HEK293 (cell line): ENCODE measurements around the gene CSGALNACT2.

Source experiments
- CTCF ChIA-PET: fragments of 350-600 bp; formaldehyde crosslinking; extraction: SDS; loops from one replicate; lab custom pipeline; 2021; ENCODE audit warnings: antibody characterized with exemption; lab: Yijun Ruan, JAX
- POLR2A ChIA-PET: fragments of 300-600 bp; formaldehyde crosslinking; extraction: SDS; loops from one replicate; lab custom pipeline; 2020; ENCODE audit warnings: antibody characterized with exemption, inconsistent platforms; lab: Yijun Ruan, JAX
- H3K27ac ChIP-seq: fragments of 200-500 bp; sonication (Bioruptor generic); 2 replicates; pipeline ENCODE4 v1.5.1; 2014; ENCODE audit warnings: low read depth, low read length, control low read depth, inconsistent platforms; ENCODE audit errors: extremely low read depth
- H3K36me3 ChIP-seq, 2 experiments: fragments of 200-500 bp in 1 of 2; sonication (Bioruptor generic) in 1 of 2; 1 replicate in 1 of 2; 2 replicates in 1 of 2; pipeline ENCODE4 v1.5.1; 2014 to 2017; ENCODE audit warnings: inconsistent platforms in 2 of 2, low read length in 2 of 2; ENCODE audit not compliant: control insufficient read depth in 2 of 2, insufficient read depth in 1 of 2
- H3K4me1 ChIP-seq: fragments of 200-500 bp; sonication (Bioruptor generic); 2 replicates; pipeline ENCODE4 v1.5.1; 2014; ENCODE audit warnings: mild to moderate bottlenecking, low read length, inconsistent platforms; ENCODE audit not compliant: control insufficient read depth, insufficient read depth
- H3K4me3 ChIP-seq: 2 replicates; pipeline ENCODE4 v1.5.1; 2011; ENCODE audit warnings: low read depth, mild to moderate bottlenecking, control low read depth, low read length, moderate library complexity
- H3K9me3 ChIP-seq: fragments of 200-500 bp; sonication (Bioruptor generic); 2 replicates; pipeline ENCODE4 v1.5.1; 2014; ENCODE audit warnings: low read depth, low read length, inconsistent platforms; ENCODE audit not compliant: control insufficient read depth, insufficient read depth
- BCL11B ChIP-seq: fragments of 450-650 bp; formaldehyde crosslinking; IDR thresholded peaks from 2 replicates; pipeline ENCODE4 v1.5.1; 2016; ENCODE audit warnings: low read depth, missing biosample characterization, missing genetic modification characterization
- EGR2 ChIP-seq: fragments of 450-650 bp; formaldehyde crosslinking; IDR thresholded peaks from 2 replicates; pipeline ENCODE4 v1.5.1; 2016; ENCODE audit warnings: low read depth, missing biosample characterization, missing genetic modification characterization
- HOXA7 ChIP-seq: sonication (generic); formaldehyde crosslinking; IDR thresholded peaks from 2 replicates; pipeline ENCODE4 v1.8.1; 2022; ENCODE audit warnings: missing genetic modification reagents, borderline replicate concordance
- IKZF3 ChIP-seq: fragments of 450-650 bp; IDR thresholded peaks from 2 replicates; pipeline ENCODE4 v1.5.0; 2018; ENCODE audit warnings: missing biosample characterization, mild to moderate bottlenecking, missing genetic modification characterization, moderate library complexity
- MYNN ChIP-seq: fragments of 450-650 bp; formaldehyde crosslinking; IDR thresholded peaks from 2 replicates; pipeline ENCODE4 v1.5.1; 2016; ENCODE audit warnings: missing biosample characterization, missing genetic modification characterization, borderline replicate concordance
- ZBTB49 ChIP-seq: fragments of 450-650 bp; formaldehyde crosslinking; IDR thresholded peaks from 2 replicates; pipeline ENCODE4 v1.5.1; 2016; ENCODE audit warnings: missing biosample characterization, missing genetic modification characterization, low read depth
- ZNF10 ChIP-seq: fragments of 450-650 bp; formaldehyde crosslinking; IDR thresholded peaks from 2 replicates; pipeline ENCODE4 v1.5.1; 2017; ENCODE audit warnings: missing biosample characterization, missing genetic modification characterization
- ZNF416 ChIP-seq: fragments of 450-650 bp; formaldehyde crosslinking; IDR thresholded peaks from 2 replicates; pipeline ENCODE4 v1.5.1; 2016; ENCODE audit warnings: missing biosample characterization, missing genetic modification characterization
- ZNF449 ChIP-seq: fragments of 450-650 bp; formaldehyde crosslinking; IDR thresholded peaks from 2 replicates; pipeline ENCODE4 v1.5.1; 2017; ENCODE audit warnings: missing biosample characterization, mild to moderate bottlenecking, missing genetic modification characterization, moderate library complexity
- ZNF48 ChIP-seq: fragments of 450-650 bp; formaldehyde crosslinking; IDR thresholded peaks from 2 replicates; pipeline ENCODE4 v1.5.1; 2016; ENCODE audit warnings: missing biosample characterization, missing genetic modification characterization
- ZNF488 ChIP-seq: fragments of 450-650 bp; formaldehyde crosslinking; IDR thresholded peaks from 2 replicates; pipeline ENCODE4 v1.5.1; 2016; ENCODE audit warnings: missing biosample characterization, missing genetic modification characterization
- ZNF529 ChIP-seq: fragments of 450-650 bp; formaldehyde crosslinking; IDR thresholded peaks from 2 replicates; pipeline ENCODE4 v1.5.1; 2017; ENCODE audit warnings: missing genetic modification characterization, missing biosample characterization; ENCODE audit not compliant: insufficient replicate concordance
- ZNF580 ChIP-seq: fragments of 450-650 bp; formaldehyde crosslinking; IDR thresholded peaks from 2 replicates; pipeline ENCODE4 v1.5.1; 2016; ENCODE audit warnings: missing biosample characterization, missing genetic modification characterization
- ZNF747 ChIP-seq: fragments of 450-650 bp; formaldehyde crosslinking; IDR thresholded peaks from 2 replicates; pipeline ENCODE4 v1.5.1; 2016; ENCODE audit warnings: missing biosample characterization, missing genetic modification characterization
- ZNF768 ChIP-seq: fragments of 450-650 bp; formaldehyde crosslinking; IDR thresholded peaks from 2 replicates; pipeline ENCODE4 v1.5.1; 2018; ENCODE audit warnings: missing biosample characterization, mild to moderate bottlenecking, missing genetic modification characterization
- ZNF776 ChIP-seq: fragments of 450-650 bp; formaldehyde crosslinking; IDR thresholded peaks from 2 replicates; pipeline ENCODE4 v1.5.0; 2017; ENCODE audit warnings: missing biosample characterization, missing genetic modification characterization, borderline replicate concordance
- ZNF777 ChIP-seq: fragments of 450-650 bp; formaldehyde crosslinking; IDR thresholded peaks from 2 replicates; pipeline ENCODE4 v1.5.1; 2017; ENCODE audit warnings: missing biosample characterization, missing genetic modification characterization, borderline replicate concordance
- ZNF792 ChIP-seq: fragments of 450-650 bp; formaldehyde crosslinking; IDR thresholded peaks from 2 replicates; pipeline ENCODE4 v1.5.1; 2016; ENCODE audit warnings: missing biosample characterization, missing genetic modification characterization
- ZSCAN23 ChIP-seq: fragments of 450-650 bp; formaldehyde crosslinking; IDR thresholded peaks from 2 replicates; pipeline ENCODE4 v1.5.1; 2016; ENCODE audit warnings: missing biosample characterization, missing genetic modification characterization

The CSGALNACT2 gene

GRCh38 chr10:43208147-43209073, 70.2 kb downstream of the CSGALNACT2 start:
- no peak for TF ChIP-seq ZNF768 (tag by site-specific recombination)
- no peak for TF ChIP-seq ZNF488
- no peak for TF ChIP-seq ZNF529
- no peak for TF ChIP-seq ZNF48
- no peak for TF ChIP-seq ZBTB49 (tag by site-specific recombination)
- POLR2A ChIA-PET: no interaction called here
- CTCF ChIA-PET: no interaction called here
- Histone ChIP-seq H3K4me3 (no peak overlapping the region), H3K9me3 (no peaks in the 10 kb centered on the region), H3K4me1 (no peaks in the 10 kb centered on the region), H3K36me3 (no peaks in the 10 kb centered on the region), H3K27ac (no peak overlapping the region)

GRCh38 chr10:43209074-43209455, 70.8 kb downstream of the CSGALNACT2 start:
- no peaks in the 10 kb centered on the region for H3K4me1 ChIP-seq
- POLR2A ChIA-PET: no interaction called here
- CTCF ChIA-PET: no interaction called here
- H3K9me3 ChIP-seq: no peaks in the 10 kb centered on the region
- no peak overlapping the region for H3K27ac ChIP-seq
- H3K36me3 ChIP-seq: no peaks in the 10 kb centered on the region
- no peak overlapping the region for H3K4me3 ChIP-seq
- TF ChIP-seq IKZF3 (tag by site-specific recombination): no peak
- TF ChIP-seq ZNF792 (tag by site-specific recombination): no peak
- TF ChIP-seq ZNF449 (tag by site-specific recombination): no peak
- TF ChIP-seq ZNF580 (tag by site-specific recombination): no peak
- TF ChIP-seq ZNF777 (tag by site-specific recombination): no peak
- TF ChIP-seq ZNF776 (tag by site-specific recombination): no peak
- TF ChIP-seq EGR2 (tag by site-specific recombination): no peak
- TF ChIP-seq ZNF747 (tag by site-specific recombination): no peak
- TF ChIP-seq MYNN (tag by site-specific recombination): no peak
- no peak for TF ChIP-seq ZNF10 (tag by site-specific recombination)
- no peak for TF ChIP-seq HOXA7

GRCh38 chr10:43209651-43210141, 71.5 kb downstream of the CSGALNACT2 start:
- H3K27ac ChIP-seq: no peak overlapping the region

More at GRCh38 chr10:43209651-43210141, 71.5 kb downstream of the CSGALNACT2 start:
- no peak overlapping the region for H3K4me3 ChIP-seq
- ChIA-PET CTCF (no interaction called here), POLR2A (no interaction called here)
- H3K36me3 ChIP-seq: no peaks in the 10 kb centered on the region
- H3K9me3 ChIP-seq: no peaks in the 10 kb centered on the region
- TF ChIP-seq BCL11B (tag by site-specific recombination): no peak
- no peak for TF ChIP-seq ZBTB49 (tag by site-specific recombination)
- no peak for TF ChIP-seq ZSCAN23
- TF ChIP-seq ZNF416 (tag by site-specific recombination): no peak
- H3K4me1 ChIP-seq: no peaks in the 10 kb centered on the region
